WTC11 (cell line): ENCODE measurements around the gene CLEC16A. TPM values are rescaled to one million over a fixed set of nuclear protein-coding genes. Genes with fewer than 3 reads are reported as not detected.

Experiments used
- ATAC-seq: fragments of 200-7000 bp; cut with Tn5 transposase; 2 replicates; pipeline ENCODE4 v1.10.0; 2021; ENCODE audit warnings: mild to moderate bottlenecking, moderate library complexity
- CTCF ChIA-PET: fragments of 300-600 bp; sonication (Branson Sonifier 250); formaldehyde crosslinking; loops from one replicate; lab custom pipeline; 2021; ENCODE audit warnings: antibody characterized with exemption; lab: Charles Lee
- POLR2A ChIA-PET: fragments of 350-600 bp; sonication (Branson Sonifier 250); formaldehyde crosslinking; loops from one replicate; lab custom pipeline; 2021; ENCODE audit warnings: antibody characterized with exemption; lab: Charles Lee
- DNase-seq: peaks from one replicate; pipeline ENCODE4 v3.0.0; 2021; ENCODE audit warnings: low spot score
- H3K27ac Mint-ChIP-seq: 2 replicates; pipeline ENCODE4 v1.8.0; 2021; ENCODE audit warnings: mixed read lengths
- H3K27me3 Mint-ChIP-seq: 2 replicates; pipeline ENCODE4 v1.8.0; 2021; ENCODE audit warnings: low read depth, mild to moderate bottlenecking, moderate library complexity, mixed read lengths
- H3K36me3 Mint-ChIP-seq: 2 replicates; pipeline ENCODE4 v1.8.0; 2021; ENCODE audit warnings: mixed read lengths
- H3K4me1 Mint-ChIP-seq: 2 replicates; pipeline ENCODE4 v1.8.0; 2022; ENCODE audit warnings: mixed read lengths
- H3K4me3 Mint-ChIP-seq: 2 replicates; pipeline ENCODE4 v1.8.0; 2021; ENCODE audit warnings: mild to moderate bottlenecking, moderate library complexity, mixed read lengths
- H3K9me3 Mint-ChIP-seq: 2 replicates; pipeline ENCODE4 v1.8.0; 2021; ENCODE audit warnings: mixed read lengths
- CREM ChIP-seq: sonication (generic); formaldehyde crosslinking; IDR thresholded peaks from 2 replicates; pipeline ENCODE4 v1.8.1; 2022; ENCODE audit warnings: mild to moderate bottlenecking, missing genetic modification reagents, moderate library complexity
- E2F5 ChIP-seq: sonication (generic); formaldehyde crosslinking; IDR thresholded peaks from 2 replicates; pipeline ENCODE4 v1.8.1; 2022; ENCODE audit warnings: mild to moderate bottlenecking, moderate library complexity, missing genetic modification reagents
- ESRRA ChIP-seq: sonication (generic); formaldehyde crosslinking; IDR thresholded peaks from 2 replicates; pipeline ENCODE4 v1.8.1; 2022; ENCODE audit warnings: mild to moderate bottlenecking, missing genetic modification reagents, borderline replicate concordance
- GTF2I ChIP-seq: fragments of 250-450 bp; sonication (Bioruptor Pico); conservative IDR thresholded peaks from 2 replicates; pipeline ENCODE4 v1.4.0; 2021; ENCODE audit warnings: mild to moderate bottlenecking
- HMGXB4 ChIP-seq: sonication (generic); formaldehyde crosslinking; IDR thresholded peaks from 2 replicates; pipeline ENCODE4 v1.8.1; 2023; ENCODE audit warnings: mild to moderate bottlenecking, moderate library complexity, missing genetic modification reagents
- IRF2 ChIP-seq: sonication (generic); formaldehyde crosslinking; IDR thresholded peaks from 2 replicates; pipeline ENCODE4 v1.8.0; 2022; ENCODE audit warnings: low read depth, missing genetic modification reagents, borderline replicate concordance
- NFYB ChIP-seq: sonication (generic); formaldehyde crosslinking; conservative IDR thresholded peaks from 2 replicates; pipeline ENCODE4 v1.8.0; 2022; ENCODE audit warnings: low read depth, missing genetic modification reagents
- PREB ChIP-seq: sonication (generic); formaldehyde crosslinking; IDR thresholded peaks from 2 replicates; pipeline ENCODE4 v1.8.1; 2022; ENCODE audit warnings: mild to moderate bottlenecking, missing genetic modification reagents, moderate library complexity, borderline replicate concordance
- SMAD4 ChIP-seq: sonication (generic); formaldehyde crosslinking; IDR thresholded peaks from 2 replicates; pipeline ENCODE4 v1.8.0; 2022; ENCODE audit warnings: mild to moderate bottlenecking, missing genetic modification reagents
- SOX15 ChIP-seq: fragments of 250-450 bp; sonication (Bioruptor Pico); IDR thresholded peaks from 2 replicates; pipeline ENCODE4 v1.9.0; 2021; ENCODE audit warnings: mild to moderate bottlenecking
- SP1 ChIP-seq: sonication (generic); formaldehyde crosslinking; conservative IDR thresholded peaks from 2 replicates; pipeline ENCODE4 v1.8.1; 2022; ENCODE audit warnings: missing genetic modification reagents
- TEAD1 ChIP-seq: sonication (generic); formaldehyde crosslinking; IDR thresholded peaks from 2 replicates; pipeline ENCODE4 v1.8.0; 2022; ENCODE audit warnings: mild to moderate bottlenecking, missing genetic modification reagents
- ZBTB21 ChIP-seq: sonication (generic); formaldehyde crosslinking; IDR thresholded peaks from 2 replicates; pipeline ENCODE4 v1.8.1; 2023; ENCODE audit warnings: mild to moderate bottlenecking, missing genetic modification reagents, borderline replicate concordance
- ZMAT4 ChIP-seq: fragments of 250-450 bp; sonication (Bioruptor Pico); IDR thresholded peaks from 2 replicates; pipeline ENCODE4 v1.9.0; 2021; ENCODE audit warnings: mild to moderate bottlenecking
- ZNF396 ChIP-seq: fragments of 250-450 bp; sonication (Bioruptor Pico); IDR thresholded peaks from 2 replicates; pipeline ENCODE4 v1.8.0; 2021; ENCODE audit warnings: mild to moderate bottlenecking, moderate library complexity, borderline replicate concordance
- ZNF416 ChIP-seq: fragments of 250-450 bp; sonication (Bioruptor Pico); IDR thresholded peaks from 2 replicates; pipeline ENCODE4 v1.9.0; 2021; ENCODE audit warnings: mild to moderate bottlenecking, inconsistent platforms
- ZNF532 ChIP-seq: fragments of 250-450 bp; sonication (Bioruptor Pico); IDR thresholded peaks from 2 replicates; pipeline ENCODE4 v1.9.0; 2021; ENCODE audit warnings: mild to moderate bottlenecking, borderline replicate concordance
- total RNA-seq: library from RNA; stranded (reverse); gene quantifications from 3 replicates; pipeline ENCODE4 v1.2.3, GENCODE V29; 2021
- TF ChIP-seq, protein P1 (sequence below): fragments of 250-450 bp; sonication (Bioruptor Pico); IDR thresholded peaks from 2 replicates; pipeline ENCODE4 v1.9.0; 2021; ENCODE audit warnings: moderate library complexity, mild to moderate bottlenecking, inconsistent platforms, borderline replicate concordance
- TF ChIP-seq, protein P2 (sequence below): fragments of 250-450 bp; sonication (Bioruptor Pico); IDR thresholded peaks from 2 replicates; pipeline ENCODE4 v1.9.0; 2021; ENCODE audit warnings: mild to moderate bottlenecking

CLEC16A gene
- total RNA-seq, 1 experiment from 2014 or later, result 14.4 TPM

DNA sequence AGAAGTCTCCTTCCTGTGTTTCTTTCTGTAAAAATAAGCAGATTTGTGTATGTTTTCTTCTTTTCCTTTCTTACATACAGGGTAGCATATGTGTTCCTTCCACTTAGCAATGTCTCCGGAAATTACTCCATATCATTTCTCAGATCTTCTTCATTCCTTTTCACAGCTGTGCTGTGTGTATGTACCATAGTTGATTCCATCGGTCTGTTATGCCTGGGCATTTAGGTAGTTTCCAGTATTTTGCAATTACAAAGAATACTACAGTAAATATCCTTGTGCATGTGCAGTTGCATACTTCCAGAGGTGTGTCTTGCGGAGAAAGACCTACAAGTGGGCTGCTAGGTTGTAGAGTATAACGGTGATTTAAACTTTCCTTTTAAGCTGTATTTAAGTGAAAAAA, 69.8 kb downstream of the CLEC16A start:
- TF ChIP-seq E2F5 (CRISPR knock-in tag), result no peak
- no peak for TF ChIP-seq ZNF416 (CRISPR knock-in tag)
- no peak for TF ChIP-seq ZNF396
- no peak for TF ChIP-seq HMGXB4 (CRISPR knock-in tag)
- no peak for TF ChIP-seq ZMAT4 (CRISPR knock-in tag)
- TF ChIP-seq, all 79 proteins: peak for 0
- no peak overlapping the region for H3K4me3 Mint-ChIP-seq
- CTCF ChIA-PET, result interaction anchor here (1.7 kb wide), 1 partner anchor 358 kb away, joined by 6 read pairs; no protein-coding TSS in a partner anchor

DNA sequence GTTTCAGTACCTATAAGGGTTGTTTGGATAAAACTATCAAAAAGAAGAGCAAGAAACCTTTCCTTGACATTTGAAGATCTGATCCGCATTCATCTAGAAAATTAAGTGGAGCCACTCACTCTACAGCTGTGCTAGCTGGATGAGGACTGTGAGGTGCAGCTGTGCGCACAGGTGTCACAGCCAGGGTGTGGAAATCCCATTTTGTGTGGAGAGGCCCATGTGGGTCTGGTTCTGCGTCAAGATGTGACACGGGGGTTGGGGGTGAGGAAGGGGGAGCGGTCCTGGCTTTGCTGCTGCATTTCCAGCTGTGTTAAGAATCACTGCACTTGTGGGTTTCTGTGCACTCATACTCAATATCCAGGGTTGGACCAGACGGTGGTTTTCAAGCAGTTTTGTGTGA, 70.7 kb downstream of the CLEC16A start:
- H3K4me1 Mint-ChIP-seq, result no peaks in the 10 kb centered on the region
- POLR2A ChIA-PET, result no interaction called here
- H3K36me3 Mint-ChIP-seq, result peaks cover 4% of the 10 kb centered on the region; the same call in 1 of the 2 replicates
- ATAC-seq (no peak), DNase-seq (no peak)
- H3K27me3 Mint-ChIP-seq, result no peaks in the 10 kb centered on the region
- no peak overlapping the region for H3K27ac Mint-ChIP-seq
- CTCF ChIA-PET, result interaction anchor here (1.7 kb wide), 1 partner anchor 357 kb away, joined by 6 read pairs; no protein-coding TSS in a partner anchor
- TF ChIP-seq, protein P1, sequence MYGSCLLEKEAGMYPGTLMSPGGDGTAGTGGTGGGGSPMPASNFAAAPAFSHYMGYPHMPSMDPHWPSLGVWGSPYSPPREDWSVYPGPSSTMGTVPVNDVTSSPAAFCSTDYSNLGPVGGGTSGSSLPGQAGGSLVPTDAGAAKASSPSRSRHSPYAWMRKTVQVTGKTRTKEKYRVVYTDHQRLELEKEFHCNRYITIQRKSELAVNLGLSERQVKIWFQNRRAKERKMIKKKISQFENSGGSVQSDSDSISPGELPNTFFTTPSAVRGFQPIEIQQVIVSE (CRISPR knock-in tag), result no peak
- TF ChIP-seq ESRRA (CRISPR knock-in tag) (no peak), SOX15 (CRISPR knock-in tag) (no peak), ZBTB21 (CRISPR knock-in tag) (no peak), GTF2I (CRISPR knock-in tag) (no peak), IRF2 (CRISPR knock-in tag) (no peak), SP1 (no peak), CREM (CRISPR knock-in tag) (no peak), SMAD4 (CRISPR knock-in tag) (no peak), ZNF532 (CRISPR knock-in tag) (no peak), PREB (CRISPR knock-in tag) (no peak), NFYB (CRISPR knock-in tag) (no peak), TEAD1 (no peak)
- TF ChIP-seq, protein P2, sequence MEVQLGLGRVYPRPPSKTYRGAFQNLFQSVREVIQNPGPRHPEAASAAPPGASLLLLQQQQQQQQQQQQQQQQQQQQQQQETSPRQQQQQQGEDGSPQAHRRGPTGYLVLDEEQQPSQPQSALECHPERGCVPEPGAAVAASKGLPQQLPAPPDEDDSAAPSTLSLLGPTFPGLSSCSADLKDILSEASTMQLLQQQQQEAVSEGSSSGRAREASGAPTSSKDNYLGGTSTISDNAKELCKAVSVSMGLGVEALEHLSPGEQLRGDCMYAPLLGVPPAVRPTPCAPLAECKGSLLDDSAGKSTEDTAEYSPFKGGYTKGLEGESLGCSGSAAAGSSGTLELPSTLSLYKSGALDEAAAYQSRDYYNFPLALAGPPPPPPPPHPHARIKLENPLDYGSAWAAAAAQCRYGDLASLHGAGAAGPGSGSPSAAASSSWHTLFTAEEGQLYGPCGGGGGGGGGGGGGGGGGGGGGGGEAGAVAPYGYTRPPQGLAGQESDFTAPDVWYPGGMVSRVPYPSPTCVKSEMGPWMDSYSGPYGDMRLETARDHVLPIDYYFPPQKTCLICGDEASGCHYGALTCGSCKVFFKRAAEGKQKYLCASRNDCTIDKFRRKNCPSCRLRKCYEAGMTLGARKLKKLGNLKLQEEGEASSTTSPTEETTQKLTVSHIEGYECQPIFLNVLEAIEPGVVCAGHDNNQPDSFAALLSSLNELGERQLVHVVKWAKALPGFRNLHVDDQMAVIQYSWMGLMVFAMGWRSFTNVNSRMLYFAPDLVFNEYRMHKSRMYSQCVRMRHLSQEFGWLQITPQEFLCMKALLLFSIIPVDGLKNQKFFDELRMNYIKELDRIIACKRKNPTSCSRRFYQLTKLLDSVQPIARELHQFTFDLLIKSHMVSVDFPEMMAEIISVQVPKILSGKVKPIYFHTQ, result no peak
- TF ChIP-seq, all 79 proteins: peak for 0
- Mint-ChIP-seq H3K9me3 (no peaks in the 10 kb centered on the region), H3K4me3 (no peak overlapping the region)

More for the DNA sequence above, 69.8 kb downstream of the CLEC16A start:
- Mint-ChIP-seq H3K27ac (no peak overlapping the region), H3K36me3 (peaks cover 4% of the 10 kb centered on the region), H3K27me3 (no peaks in the 10 kb centered on the region), H3K4me1 (no peaks in the 10 kb centered on the region), H3K9me3 (no peaks in the 10 kb centered on the region)
- POLR2A ChIA-PET, result no interaction called here
- no peak for DNase-seq
- ATAC-seq, result no peak
